Astrocyte of the cerebellum (primary cell): ENCODE results near the gene S100P.

ENCODE experiments used
- DNase-seq: peaks from one replicate; pipeline ENCODE4 v3.0.0-alpha.2; 2011; ENCODE audit warnings: low read depth
- H3K4me3 ChIP-seq: 2 replicates; pipeline ENCODE4 v1.5.1; 2011; ENCODE audit warnings: mild to moderate bottlenecking, low read depth, low read length, moderate library complexity
- in situ Hi-C: cut with HindIII; loops from 2 replicates; pipeline ENCODE4 v1.10.0; 2017; ENCODE audit warnings: low sequenced_read_pairs
- TF ChIP-seq, protein P1 (sequence below): IDR thresholded peaks from 2 replicates; pipeline ENCODE4 v1.5.1; 2012; ENCODE audit warnings: low read length, low read depth, moderate library complexity, mild to moderate bottlenecking; ENCODE audit errors: missing control alignments

The S100P gene

DNA sequence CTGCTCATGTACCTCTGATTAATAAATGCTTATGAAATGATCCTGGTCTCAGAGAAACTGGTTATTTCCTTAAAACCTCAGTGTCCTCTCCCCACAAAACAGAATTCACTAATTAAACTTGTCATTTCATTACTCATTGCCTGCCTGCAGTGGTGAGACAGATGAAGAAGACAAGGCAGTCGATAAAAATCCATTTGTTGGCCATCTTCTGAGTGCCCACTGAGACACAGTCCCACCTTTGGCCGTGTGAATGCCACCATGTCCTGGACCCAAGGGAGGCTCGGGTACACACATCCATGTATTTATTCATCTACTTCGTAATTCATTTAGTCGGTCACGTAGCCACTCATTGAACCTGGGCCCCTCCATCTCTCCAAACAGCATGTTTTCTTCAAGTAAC is 3.5 kb downstream of the S100P start:
- in situ Hi-C loops: no loop called here
- TF ChIP-seq, protein P1, sequence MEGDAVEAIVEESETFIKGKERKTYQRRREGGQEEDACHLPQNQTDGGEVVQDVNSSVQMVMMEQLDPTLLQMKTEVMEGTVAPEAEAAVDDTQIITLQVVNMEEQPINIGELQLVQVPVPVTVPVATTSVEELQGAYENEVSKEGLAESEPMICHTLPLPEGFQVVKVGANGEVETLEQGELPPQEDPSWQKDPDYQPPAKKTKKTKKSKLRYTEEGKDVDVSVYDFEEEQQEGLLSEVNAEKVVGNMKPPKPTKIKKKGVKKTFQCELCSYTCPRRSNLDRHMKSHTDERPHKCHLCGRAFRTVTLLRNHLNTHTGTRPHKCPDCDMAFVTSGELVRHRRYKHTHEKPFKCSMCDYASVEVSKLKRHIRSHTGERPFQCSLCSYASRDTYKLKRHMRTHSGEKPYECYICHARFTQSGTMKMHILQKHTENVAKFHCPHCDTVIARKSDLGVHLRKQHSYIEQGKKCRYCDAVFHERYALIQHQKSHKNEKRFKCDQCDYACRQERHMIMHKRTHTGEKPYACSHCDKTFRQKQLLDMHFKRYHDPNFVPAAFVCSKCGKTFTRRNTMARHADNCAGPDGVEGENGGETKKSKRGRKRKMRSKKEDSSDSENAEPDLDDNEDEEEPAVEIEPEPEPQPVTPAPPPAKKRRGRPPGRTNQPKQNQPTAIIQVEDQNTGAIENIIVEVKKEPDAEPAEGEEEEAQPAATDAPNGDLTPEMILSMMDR: no peak
- H3K4me3 ChIP-seq: no peak overlapping the region
- no peak for DNase-seq

DNA sequence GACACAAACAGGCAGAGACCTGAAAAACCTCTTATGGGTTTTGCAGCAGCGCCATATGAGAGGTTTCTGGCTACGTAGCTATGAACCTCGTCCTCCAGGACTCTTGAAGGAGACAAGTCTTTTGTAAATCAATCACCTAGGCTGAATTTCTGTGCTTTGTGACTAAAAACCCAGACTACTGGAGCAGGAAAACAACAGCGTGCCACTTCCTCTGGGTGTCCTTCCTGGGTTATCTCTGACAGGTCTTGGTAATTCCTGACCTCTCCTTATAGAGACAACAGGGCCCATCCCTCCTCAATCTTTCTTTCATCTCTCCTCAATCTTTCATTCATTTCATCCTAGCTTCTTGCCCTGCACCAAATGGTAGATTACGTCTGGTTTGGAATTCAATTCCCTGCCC is 5.7 kb downstream of the S100P start:
- in situ Hi-C loops: no loop called here
- no peak for DNase-seq
- TF ChIP-seq, protein P1: no peak
- H3K4me3 ChIP-seq: no peak overlapping the region

DNA sequence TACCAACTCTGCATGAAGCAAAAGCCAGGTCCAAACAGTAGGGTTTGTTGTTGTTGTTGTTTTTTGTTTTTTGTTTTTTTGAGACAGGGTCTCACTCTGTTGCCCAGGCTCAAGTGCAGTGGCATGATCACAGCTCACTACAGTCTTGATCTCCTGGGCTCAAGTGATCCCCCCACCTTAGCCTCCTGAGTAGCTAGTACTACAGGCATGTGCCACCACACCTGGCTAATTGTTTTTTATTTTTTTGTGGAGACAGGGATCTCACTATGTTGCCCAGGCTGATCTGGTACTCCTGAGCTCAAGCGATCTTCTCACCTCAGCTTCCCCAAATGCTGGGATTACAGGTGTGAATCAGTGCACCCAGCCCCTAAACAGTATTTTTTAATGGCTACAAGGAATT is 6.2 kb downstream of the S100P start:
- no peak for DNase-seq
- in situ Hi-C loops: no loop called here
- TF ChIP-seq, protein P1: no peak
- no peak overlapping the region for H3K4me3 ChIP-seq

DNA sequence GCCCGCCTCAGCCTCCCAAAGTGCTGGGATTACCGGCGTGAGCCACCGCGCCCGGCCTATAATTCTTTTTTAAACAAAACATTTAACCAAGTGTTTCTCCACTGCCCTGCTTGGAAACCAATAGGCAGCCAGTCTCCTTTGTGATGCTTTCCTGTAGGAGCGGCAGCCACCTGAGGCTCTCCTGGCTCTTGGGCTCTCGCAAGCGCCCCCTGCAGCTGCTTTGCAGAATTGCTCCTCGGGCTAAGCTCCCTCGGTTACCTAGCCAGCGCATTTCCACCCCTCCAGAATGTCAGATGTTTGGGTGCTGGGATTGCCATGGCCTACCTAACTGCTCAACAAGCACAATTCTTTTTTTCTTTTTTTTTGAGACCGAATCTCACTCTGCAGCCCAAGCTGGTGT is 7.7 kb downstream of the S100P start:
- in situ Hi-C loops: no loop called here
- TF ChIP-seq, protein P1: peak; percentile 32
- no peak overlapping the region for H3K4me3 ChIP-seq
- no peak for DNase-seq

DNA sequence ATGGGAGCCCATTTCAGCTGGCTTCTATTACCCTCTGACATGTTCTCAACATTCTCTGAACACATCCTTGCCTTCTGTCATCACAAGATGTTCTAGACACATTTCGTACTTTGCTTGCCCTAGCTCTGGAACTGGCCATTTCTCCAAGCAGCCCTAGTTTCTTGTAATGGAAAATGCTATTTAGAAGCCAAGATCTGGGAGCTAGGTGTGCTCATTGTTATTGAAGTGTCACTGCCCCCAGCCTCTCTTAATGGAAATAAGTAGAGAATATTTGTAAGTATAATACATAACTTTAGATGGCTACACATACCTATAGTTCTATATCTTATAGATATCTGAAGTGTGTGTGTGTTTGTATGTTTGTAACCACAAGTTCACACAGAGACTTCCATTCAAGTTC is 9.1 kb downstream of the S100P start:
- no peak overlapping the region for H3K4me3 ChIP-seq
- in situ Hi-C loops: no loop called here
- no peak for DNase-seq
- TF ChIP-seq, protein P1: no peak

DNA sequence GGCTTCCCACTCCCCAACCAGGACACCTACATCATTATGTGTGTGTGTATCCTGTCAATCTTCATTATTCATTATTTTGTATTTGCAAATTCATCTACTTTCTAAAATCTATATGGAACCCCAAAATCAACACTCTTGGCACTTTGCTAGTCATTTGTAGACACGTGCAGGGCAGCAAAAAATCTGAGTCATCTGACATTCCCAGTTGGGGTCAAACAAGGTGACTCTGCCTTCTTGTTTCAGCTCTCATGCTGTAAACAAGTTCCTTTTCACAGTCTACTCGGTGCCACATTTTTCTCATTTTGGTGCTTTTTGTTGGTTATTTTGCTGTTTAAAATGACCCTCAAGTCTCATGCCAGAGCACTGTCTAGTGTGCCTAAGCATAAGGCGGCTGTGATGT is 10.1 kb downstream of the S100P start:
- DNase-seq: no peak
- in situ Hi-C loops: no loop called here
- TF ChIP-seq, protein P1: no peak
- no peak overlapping the region for H3K4me3 ChIP-seq

DNA sequence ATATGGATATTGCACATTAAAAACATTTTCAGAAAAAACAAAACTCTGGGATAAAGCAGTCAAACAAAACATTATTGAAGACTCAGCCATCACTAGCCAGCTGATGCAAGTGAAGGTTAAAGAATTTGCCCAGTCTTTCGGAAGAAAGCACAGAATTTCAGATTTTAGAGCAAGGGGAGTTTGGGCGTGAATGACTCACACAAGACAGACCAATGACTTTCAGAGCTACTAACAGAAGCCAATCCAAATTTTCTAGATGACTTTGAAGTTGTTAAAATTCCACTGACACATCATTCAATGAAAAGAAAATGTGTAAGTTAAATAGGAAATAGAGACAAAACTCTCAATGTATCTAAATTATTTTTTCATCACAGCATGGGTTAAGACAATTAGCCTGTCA is 12.0 kb downstream of the S100P start:
- in situ Hi-C loops: no loop called here
- H3K4me3 ChIP-seq: no peak overlapping the region
- TF ChIP-seq, protein P1: no peak
- DNase-seq: no peak
